GM18508 (cell line): ENCODE measurements around the gene GPHA2.

Experiments used
- ATAC-seq: cut with Tn5 transposase; IDR thresholded peaks from one replicate; pipeline ENCODE4 v1.9.1; 2021; ENCODE audit warnings: moderate number of reproducible peaks; ENCODE audit not compliant: insufficient read depth, unreplicated experiment

GPHA2 gene

GRCh38 chr11:64892838-64893193 lies 42.9 kb downstream of the GPHA2 start:
- ATAC-seq = no peak

GRCh38 chr11:64892411-64892831 lies 43.3 kb downstream of the GPHA2 start:
- ATAC-seq = no peak

- no peak for ATAC-seq
Observed at GRCh38 chr11:64891880-64892279, 43.8 kb downstream of the GPHA2 start.

GRCh38 chr11:64891215-64891848 lies 44.4 kb downstream of the GPHA2 start:
- ATAC-seq = no peak

GRCh38 chr11:64890522-64890939 lies 45.2 kb downstream of the GPHA2 start:
- ATAC-seq = no peak

- ATAC-seq = no peak
Observed at GRCh38 chr11:64888729-64889511, 46.8 kb downstream of the GPHA2 start.

GRCh38 chr11:64888406-64888728 lies 47.3 kb downstream of the GPHA2 start:
- no peak for ATAC-seq

GRCh38 chr11:64887757-64888405 lies 47.8 kb downstream of the GPHA2 start:
- ATAC-seq = no peak

- ATAC-seq = no peak
Observed at GRCh38 chr11:64887234-64887756, 48.4 kb downstream of the GPHA2 start.

GRCh38 chr11:64885367-64886286 lies 50.1 kb downstream of the GPHA2 start:
- ATAC-seq = no peak
